C4-2B (cell line): ENCODE data around the gene KCTD2.
"Not testable (repeated sequence)": the region's sequence is repeated elsewhere in the genome, so short reads cannot be mapped to it uniquely, and the experiment has no call there.

ENCODE experiments used
- H3K27ac ChIP-seq: fragments of 450-650 bp; 2 replicates; pipeline ENCODE4 v1.5.1; 2017
- CTCF ChIP-seq: fragments of 450-650 bp; conservative IDR thresholded peaks from 2 replicates; pipeline ENCODE4 v1.5.1; 2017; ENCODE audit warnings: mild to moderate bottlenecking
- ZFX ChIP-seq: fragments of 450-650 bp; IDR thresholded peaks from 2 replicates; pipeline ENCODE4 v1.6.1; 2017

Gene KCTD2

DNA sequence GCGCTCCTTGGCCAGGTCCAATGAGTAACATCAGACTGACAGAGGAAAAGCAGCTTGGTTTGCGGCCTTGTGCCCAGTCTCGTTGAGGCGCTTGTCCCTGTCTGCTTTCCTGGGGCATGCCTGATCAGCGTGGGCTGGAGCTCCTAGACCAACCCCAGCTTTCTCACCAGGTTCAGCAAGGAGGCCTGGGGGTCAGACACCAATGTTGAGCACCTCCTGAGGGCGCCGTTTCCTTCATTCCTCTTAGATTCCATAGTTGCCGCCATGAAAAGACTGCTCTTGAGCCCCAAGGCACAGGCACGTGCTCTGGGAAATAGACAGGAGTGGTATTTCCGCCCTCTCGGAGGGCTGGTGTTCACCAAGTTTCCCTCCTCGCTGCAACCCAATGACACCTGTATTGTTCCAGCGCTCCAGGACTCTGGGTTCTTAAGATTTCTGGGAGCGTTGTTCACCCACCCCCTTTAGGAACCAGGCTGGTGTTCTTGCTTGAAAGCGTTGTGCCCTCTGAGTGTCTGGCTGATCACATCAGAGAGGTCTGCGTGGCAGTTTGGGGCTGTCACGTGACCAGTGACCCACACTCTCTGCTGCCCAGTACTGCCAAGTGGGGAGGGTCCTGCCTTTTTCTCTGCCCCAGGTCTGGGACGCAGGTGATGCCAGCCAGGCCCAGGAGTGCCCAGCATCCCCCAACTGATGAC lies 18.0 kb downstream of the KCTD2 start:
- no peak overlapping the region for H3K27ac ChIP-seq
- TF ChIP-seq ZFX: no peak
- no peak for TF ChIP-seq CTCF

DNA sequence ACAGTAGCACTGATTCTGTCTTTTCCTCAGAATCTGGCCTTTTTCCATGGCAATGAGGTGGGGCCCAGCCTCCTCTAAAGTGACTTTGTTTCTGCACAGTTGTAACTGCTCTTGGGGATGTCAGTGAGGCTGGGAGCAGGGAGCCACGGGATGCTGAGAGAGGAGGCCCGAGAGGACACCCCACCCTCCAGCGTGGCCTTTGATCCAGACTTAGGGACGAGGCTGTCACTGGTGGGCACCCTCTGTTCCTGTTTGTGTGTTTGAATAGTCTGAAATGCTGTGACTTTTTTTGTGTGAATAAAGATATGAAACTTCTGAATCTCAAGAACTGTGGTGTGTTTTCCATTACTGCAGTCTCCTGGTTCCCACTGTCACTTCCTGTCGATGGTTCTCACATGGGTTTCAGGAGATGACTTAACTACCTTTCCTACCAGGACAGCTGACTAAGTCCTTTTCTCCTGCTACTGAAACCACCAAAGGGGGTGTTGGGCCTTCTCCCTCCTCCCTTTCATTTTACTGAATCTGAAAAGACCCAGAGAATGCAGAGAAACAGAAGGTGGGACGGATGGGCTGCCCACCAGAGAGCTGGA lies 18.6 kb downstream of the KCTD2 start:
- no peak overlapping the region for H3K27ac ChIP-seq
- no peak for TF ChIP-seq CTCF
- no peak for TF ChIP-seq ZFX

DNA sequence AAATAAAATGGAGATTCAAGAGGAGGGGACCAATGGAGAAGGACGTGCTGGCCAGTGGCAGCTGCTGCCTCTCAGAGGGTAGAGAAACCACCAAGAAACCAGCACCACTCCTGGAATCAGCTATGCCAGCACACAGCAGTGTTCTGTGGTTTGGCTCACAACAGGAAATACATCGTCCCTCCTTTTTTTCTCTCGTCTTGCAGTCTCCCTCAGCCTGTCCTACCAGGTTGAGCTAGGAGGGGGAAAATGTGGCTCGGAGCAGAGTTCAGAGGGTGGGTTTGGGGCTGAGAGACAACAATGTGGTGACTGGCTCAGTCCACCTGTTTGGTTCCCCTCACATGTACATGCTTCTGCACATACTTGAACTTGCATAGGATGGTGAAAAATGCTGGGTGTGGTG lies 20.8 kb downstream of the KCTD2 start:
- TF ChIP-seq CTCF: no peak
- TF ChIP-seq ZFX: no peak
- no peak overlapping the region for H3K27ac ChIP-seq

DNA sequence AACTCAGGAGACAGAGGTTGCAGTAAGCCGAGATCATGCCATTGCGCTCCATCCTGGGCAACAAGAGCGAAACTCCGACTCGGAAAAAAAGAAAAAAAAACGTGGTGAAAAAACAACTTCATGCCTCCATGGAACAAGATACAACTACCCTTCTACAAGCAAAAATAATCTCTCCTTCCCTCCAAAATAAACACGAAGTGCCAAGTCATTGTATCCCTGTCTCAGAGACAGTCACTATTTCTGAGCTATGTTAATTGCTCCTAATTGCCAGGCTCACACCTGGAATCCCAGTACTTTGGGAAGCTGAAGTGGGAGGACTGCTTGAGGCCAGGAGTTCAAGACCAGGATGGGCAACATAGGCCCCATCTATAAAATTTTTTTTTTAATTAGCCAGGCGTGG lies 21.7 kb downstream of the KCTD2 start:
- TF ChIP-seq CTCF: no peak
- no peak for TF ChIP-seq ZFX
- no peak overlapping the region for H3K27ac ChIP-seq

DNA sequence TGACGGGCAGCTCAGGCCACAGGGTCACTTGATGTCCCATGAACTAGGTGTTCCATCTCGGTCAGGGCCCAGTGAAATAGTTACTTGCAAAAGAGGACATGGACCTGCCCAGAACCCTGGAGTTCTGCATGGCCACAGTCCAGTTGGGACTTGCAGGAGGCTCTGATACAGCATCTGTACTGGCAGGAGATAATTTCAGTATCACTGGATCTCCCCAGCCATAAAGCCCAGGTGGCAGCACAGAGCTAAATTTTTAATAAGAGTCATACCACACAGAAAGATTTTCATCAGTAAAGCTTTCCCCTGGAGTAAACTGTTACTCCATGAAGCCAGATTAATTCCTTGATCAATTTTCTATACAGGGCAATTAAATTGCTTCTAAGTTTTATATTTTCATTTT lies 22.8 kb downstream of the KCTD2 start:
- TF ChIP-seq CTCF (no peak), ZFX (no peak)

GRCh38 chr17:75071478-75072271 lies 24.6 kb downstream of the KCTD2 start:
- not testable (repeated sequence) for H3K27ac ChIP-seq

More for the DNA sequence above, 22.8 kb downstream of the KCTD2 start:
- no peak overlapping the region for H3K27ac ChIP-seq

- H3K27ac ChIP-seq: not testable (repeated sequence)
These were observed 25.9 kb downstream of the KCTD2 start for GRCh38 chr17:75072909-75073308.

- TF ChIP-seq ZFX (no peak), CTCF (no peak)
- H3K27ac ChIP-seq: no peak overlapping the region
These were observed 26.6 kb downstream of the KCTD2 start for GRCh38 chr17:75073618-75074047.
